Duodenal mucosa (tissue), 2 donors: Measurements from ENCODE around the gene PARP8.

Source experiments
- H3K27ac ChIP-seq: one replicate; pipeline ENCODE4 v1.7.0; 2013; ENCODE audit warnings: low read depth, low read length
- H3K27me3 ChIP-seq, 2 donors: one replicate each; pipeline ENCODE4 v1.7.0; 2013; ENCODE audit warnings: low read length in 2 of 2, control low read depth in 1 of 2; ENCODE audit not compliant: insufficient read depth in 2 of 2, control insufficient read depth in 1 of 2
- H3K36me3 ChIP-seq, 2 donors: one replicate each; pipeline ENCODE4 v1.7.0; 2013; ENCODE audit warnings: low read length in 2 of 2, control low read depth in 1 of 2; ENCODE audit not compliant: insufficient read depth in 2 of 2, control insufficient read depth in 1 of 2
- H3K4me1 ChIP-seq, 2 donors: one replicate each; pipeline ENCODE4 v1.7.0; 2013; ENCODE audit warnings: low read length in 2 of 2, control low read depth in 1 of 2; ENCODE audit not compliant: insufficient read depth in 2 of 2, control insufficient read depth in 1 of 2
- H3K4me3 ChIP-seq, 2 donors: one replicate each; pipeline ENCODE4 v1.7.0; 2013; ENCODE audit warnings: low read length in 2 of 2, low read depth in 1 of 2
- H3K9ac ChIP-seq, 2 donors: one replicate each; pipeline ENCODE4 v1.7.0; 2013; ENCODE audit warnings: low read length in 2 of 2, low read depth in 1 of 2
- H3K9me3 ChIP-seq, 2 donors: one replicate each; pipeline ENCODE4 v1.7.0; 2013; ENCODE audit warnings: low read length in 2 of 2, control low read depth in 1 of 2; ENCODE audit not compliant: control insufficient read depth in 1 of 2

The PARP8 gene

GRCh38 chr5:50822761-50823160 lies 156.3 kb downstream of the PARP8 start:
- H3K4me3 ChIP-seq = no peak overlapping the region
- peaks cover 7 to 8% of the 10 kb centered on the region in 2 donors for H3K36me3 ChIP-seq
- H3K9ac ChIP-seq = no peak overlapping the region
- no peak overlapping the region for H3K27ac ChIP-seq
- H3K9me3 ChIP-seq = no peaks in the 10 kb centered on the region
- no peaks in the 10 kb centered on the region for H3K4me1 ChIP-seq
- H3K27me3 ChIP-seq = no peaks in the 10 kb centered on the region

- peaks cover 12 to 13% of the 10 kb centered on the region in 2 donors for H3K36me3 ChIP-seq
- no peak overlapping the region for H3K27ac ChIP-seq
- no peak overlapping the region for H3K4me3 ChIP-seq
- no peaks in the 10 kb centered on the region for H3K9me3 ChIP-seq
- no peak overlapping the region for H3K9ac ChIP-seq
- no peaks in the 10 kb centered on the region for H3K27me3 ChIP-seq
- no peaks in the 10 kb centered on the region for H3K4me1 ChIP-seq
These were observed 157.1 kb downstream of the PARP8 start for GRCh38 chr5:50823568-50823967.

GRCh38 chr5:50824109-50824508 lies 157.7 kb downstream of the PARP8 start:
- no peaks in the 10 kb centered on the region for H3K27me3 ChIP-seq
- H3K36me3 ChIP-seq = peaks cover 12 to 14% of the 10 kb centered on the region in 2 donors
- no peaks in the 10 kb centered on the region for H3K4me1 ChIP-seq
- H3K9me3 ChIP-seq = no peaks in the 10 kb centered on the region
- no peak overlapping the region for H3K27ac ChIP-seq
- no peak overlapping the region for H3K4me3 ChIP-seq
- no peak overlapping the region for H3K9ac ChIP-seq

- H3K27ac ChIP-seq = no peak overlapping the region
- no peak overlapping the region for H3K4me3 ChIP-seq
- H3K4me1 ChIP-seq = no peaks in the 10 kb centered on the region
- peaks cover 5 to 20% of the 10 kb centered on the region in 2 donors for H3K36me3 ChIP-seq
- H3K27me3 ChIP-seq = no peaks in the 10 kb centered on the region
- H3K9me3 ChIP-seq = no peaks in the 10 kb centered on the region
- H3K9ac ChIP-seq = no peak overlapping the region
These were observed 161.2 kb downstream of the PARP8 start for GRCh38 chr5:50827516-50828247.

- no peak overlapping the region for H3K4me3 ChIP-seq
- H3K9ac ChIP-seq = no peak overlapping the region
- no peaks in the 10 kb centered on the region for H3K27me3 ChIP-seq
- peaks cover 4 to 18% of the 10 kb centered on the region in 2 donors for H3K36me3 ChIP-seq
- H3K4me1 ChIP-seq = no peaks in the 10 kb centered on the region
- no peaks in the 10 kb centered on the region for H3K9me3 ChIP-seq
- H3K27ac ChIP-seq = no peak overlapping the region
These were observed 162.6 kb downstream of the PARP8 start for GRCh38 chr5:50829023-50829422.

GRCh38 chr5:50832657-50833284 lies 166.3 kb downstream of the PARP8 start:
- Histone ChIP-seq H3K9me3 (no peaks in the 10 kb centered on the region), H3K27ac (no peak overlapping the region), H3K4me1 (no peaks in the 10 kb centered on the region), H3K27me3 (no peaks in the 10 kb centered on the region), H3K4me3 (no peak overlapping the region), H3K36me3 (peaks cover 14 to 25% of the 10 kb centered on the region in 2 donors), H3K9ac (no peak overlapping the region)

- H3K9ac ChIP-seq = no peak overlapping the region
- peaks cover 11% of the 10 kb centered on the region in 2 donors for H3K36me3 ChIP-seq
- no peaks in the 10 kb centered on the region for H3K27me3 ChIP-seq
These were observed 169.9 kb downstream of the PARP8 start for GRCh38 chr5:50836356-50836755.

GRCh38 chr5:50839472-50839871 lies 173.0 kb downstream of the PARP8 start:
- H3K9ac ChIP-seq = no peak overlapping the region
- H3K36me3 ChIP-seq = peaks cover 12 to 13% of the 10 kb centered on the region in 2 donors
- H3K27me3 ChIP-seq = no peaks in the 10 kb centered on the region
- H3K4me3 ChIP-seq = no peak overlapping the region
- H3K27ac ChIP-seq = no peak overlapping the region
- no peaks in the 10 kb centered on the region for H3K4me1 ChIP-seq
- no peaks in the 10 kb centered on the region for H3K9me3 ChIP-seq

More at GRCh38 chr5:50836356-50836755, 169.9 kb downstream of the PARP8 start:
- no peaks in the 10 kb centered on the region for H3K9me3 ChIP-seq
- H3K27ac ChIP-seq = no peak overlapping the region
- H3K4me1 ChIP-seq = no peaks in the 10 kb centered on the region
- no peak overlapping the region for H3K4me3 ChIP-seq

- H3K9ac ChIP-seq = no peak overlapping the region
- H3K9me3 ChIP-seq = no peaks in the 10 kb centered on the region
- H3K27me3 ChIP-seq = no peaks in the 10 kb centered on the region
- H3K4me3 ChIP-seq = no peak overlapping the region
- no peak overlapping the region for H3K27ac ChIP-seq
- H3K4me1 ChIP-seq = no peaks in the 10 kb centered on the region
- H3K36me3 ChIP-seq = peaks cover 3 to 4% of the 10 kb centered on the region in 2 donors
These were observed 176.7 kb downstream of the PARP8 start for GRCh38 chr5:50843091-50843490.

GRCh38 chr5:50846261-50846660 lies 179.8 kb downstream of the PARP8 start:
- Histone ChIP-seq H3K4me1 (peaks cover 0 to 5% of the 10 kb centered on the region in 2 donors), H3K27ac (no peak overlapping the region), H3K4me3 (no peak overlapping the region), H3K36me3 (peaks cover 3 to 4% of the 10 kb centered on the region in 2 donors), H3K9ac (no peak overlapping the region), H3K27me3 (no peaks in the 10 kb centered on the region), H3K9me3 (no peaks in the 10 kb centered on the region)
